ENCODE measurements around the gene HTD2.

- TF ChIP-seq CEBPB (IDR thresholded peaks at IDR 0.05; ENCODE audit: low read depth, low read length), result no peak
- no peak for TF ChIP-seq FOS (IDR thresholded peaks at IDR 0.05; ENCODE audit: low read depth, low read length)
- no peak for TF ChIP-seq POLR2A (IDR thresholded peaks at IDR 0.05; ENCODE audit: low read depth, low read length)
- TF ChIP-seq CTCF (conservative IDR thresholded peaks at IDR 0.05; ENCODE audit: low read depth, low read length), result no peak
- no peak for TF ChIP-seq MXI1 (IDR thresholded peaks at IDR 0.05; ENCODE audit: borderline replicate concordance, low read depth, low read length)
- TF ChIP-seq BHLHE40 (IDR thresholded peaks at IDR 0.05; ENCODE audit: low read depth, low read length), result no peak
- TF ChIP-seq ELK1 (IDR thresholded peaks at IDR 0.05; ENCODE audit: borderline replicate concordance, low read depth, low read length), result no peak
- TF ChIP-seq RAD21 (IDR thresholded peaks at IDR 0.05; ENCODE audit: low read length), result no peak
- no peak for TF ChIP-seq CHD1 (IDR thresholded peaks at IDR 0.05; ENCODE audit: low read depth, low read length)
- TF ChIP-seq USF2 (IDR thresholded peaks at IDR 0.05; ENCODE audit: low read depth, low read length), result no peak
Measured at GRCh38 chr3:58258392-58259055, 47.8 kb upstream of the HTD2 start.

Measured in IMR-90 (cell line).